ENCODE data around the gene CHCHD4. TPM values are rescaled to one million over a fixed set of nuclear protein-coding genes. Genes with fewer than 3 reads are reported as not detected.

CHCHD4 gene
- total RNA-seq, 1 donor from 2014 or later: 7.3 TPM

DNA sequence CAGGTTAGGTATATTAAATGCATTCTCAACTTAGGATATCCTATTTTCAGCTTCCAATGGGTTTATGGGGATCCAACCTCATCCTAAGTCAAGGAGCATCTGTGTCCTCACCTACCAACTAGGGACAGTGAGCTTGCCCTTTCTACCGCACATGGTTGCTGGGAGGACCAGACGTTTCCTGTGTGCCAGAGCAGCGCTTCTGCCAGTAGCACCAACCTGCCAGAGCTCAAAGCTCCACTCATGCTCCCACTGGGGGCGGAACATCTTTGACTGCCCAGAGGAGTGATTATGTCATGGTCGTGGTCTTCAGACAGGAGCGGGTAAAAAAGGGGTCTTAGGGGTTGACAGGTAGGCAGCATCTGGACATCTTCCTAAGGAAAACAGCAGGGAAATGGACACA is 29.0 kb upstream of the CHCHD4 start:
- TF ChIP-seq, protein P1, sequence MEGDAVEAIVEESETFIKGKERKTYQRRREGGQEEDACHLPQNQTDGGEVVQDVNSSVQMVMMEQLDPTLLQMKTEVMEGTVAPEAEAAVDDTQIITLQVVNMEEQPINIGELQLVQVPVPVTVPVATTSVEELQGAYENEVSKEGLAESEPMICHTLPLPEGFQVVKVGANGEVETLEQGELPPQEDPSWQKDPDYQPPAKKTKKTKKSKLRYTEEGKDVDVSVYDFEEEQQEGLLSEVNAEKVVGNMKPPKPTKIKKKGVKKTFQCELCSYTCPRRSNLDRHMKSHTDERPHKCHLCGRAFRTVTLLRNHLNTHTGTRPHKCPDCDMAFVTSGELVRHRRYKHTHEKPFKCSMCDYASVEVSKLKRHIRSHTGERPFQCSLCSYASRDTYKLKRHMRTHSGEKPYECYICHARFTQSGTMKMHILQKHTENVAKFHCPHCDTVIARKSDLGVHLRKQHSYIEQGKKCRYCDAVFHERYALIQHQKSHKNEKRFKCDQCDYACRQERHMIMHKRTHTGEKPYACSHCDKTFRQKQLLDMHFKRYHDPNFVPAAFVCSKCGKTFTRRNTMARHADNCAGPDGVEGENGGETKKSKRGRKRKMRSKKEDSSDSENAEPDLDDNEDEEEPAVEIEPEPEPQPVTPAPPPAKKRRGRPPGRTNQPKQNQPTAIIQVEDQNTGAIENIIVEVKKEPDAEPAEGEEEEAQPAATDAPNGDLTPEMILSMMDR (IDR thresholded peaks at IDR 0.05; ENCODE audit: unreplicated experiment): no peak
- no peaks in the 10 kb centered on the region for H3K4me1 Mint-ChIP-seq
- no peak overlapping the region for H3K4me3 Mint-ChIP-seq
- H3K36me3 Mint-ChIP-seq: peaks cover 40% of the 10 kb centered on the region
- no peaks in the 10 kb centered on the region for H3K9me3 Mint-ChIP-seq
- H3K27ac Mint-ChIP-seq: no peak overlapping the region
- no peaks in the 10 kb centered on the region for H3K27me3 Mint-ChIP-seq (ENCODE audit: low read depth)
- DNase-seq (ENCODE audit: low spot score in 2 of 2, unreplicated experiment in 2 of 2): no peak

DNA sequence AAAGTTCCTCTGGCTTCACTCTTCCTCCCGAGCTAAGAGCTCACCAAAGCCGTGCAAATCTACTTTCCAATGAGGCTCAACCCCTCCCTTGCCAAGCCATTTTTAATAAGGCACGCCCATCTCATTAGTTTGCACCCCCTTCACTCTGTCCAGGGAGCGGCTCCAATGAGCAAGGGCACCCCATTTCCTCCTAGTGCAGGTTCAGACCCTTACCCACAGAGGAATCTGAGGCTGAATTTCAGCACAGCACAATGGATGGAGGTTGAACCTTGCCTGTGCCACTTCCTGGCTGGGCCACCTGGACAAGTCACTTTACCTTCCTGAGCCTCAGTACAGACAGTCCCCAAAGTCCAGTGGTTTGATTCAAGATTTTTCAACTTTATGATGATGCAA is 28.3 kb upstream of the CHCHD4 start:
- Mint-ChIP-seq H3K27ac (no peak overlapping the region), H3K9me3 (no peaks in the 10 kb centered on the region), H3K27me3 (ENCODE audit: low read depth) (no peaks in the 10 kb centered on the region), H3K36me3 (peaks cover 35% of the 10 kb centered on the region), H3K4me1 (no peaks in the 10 kb centered on the region), H3K4me3 (no peak overlapping the region)
- TF ChIP-seq, protein P1 (IDR thresholded peaks at IDR 0.05; ENCODE audit: unreplicated experiment): no peak
- no peak for DNase-seq (ENCODE audit: low spot score in 2 of 2, unreplicated experiment in 2 of 2)

DNA sequence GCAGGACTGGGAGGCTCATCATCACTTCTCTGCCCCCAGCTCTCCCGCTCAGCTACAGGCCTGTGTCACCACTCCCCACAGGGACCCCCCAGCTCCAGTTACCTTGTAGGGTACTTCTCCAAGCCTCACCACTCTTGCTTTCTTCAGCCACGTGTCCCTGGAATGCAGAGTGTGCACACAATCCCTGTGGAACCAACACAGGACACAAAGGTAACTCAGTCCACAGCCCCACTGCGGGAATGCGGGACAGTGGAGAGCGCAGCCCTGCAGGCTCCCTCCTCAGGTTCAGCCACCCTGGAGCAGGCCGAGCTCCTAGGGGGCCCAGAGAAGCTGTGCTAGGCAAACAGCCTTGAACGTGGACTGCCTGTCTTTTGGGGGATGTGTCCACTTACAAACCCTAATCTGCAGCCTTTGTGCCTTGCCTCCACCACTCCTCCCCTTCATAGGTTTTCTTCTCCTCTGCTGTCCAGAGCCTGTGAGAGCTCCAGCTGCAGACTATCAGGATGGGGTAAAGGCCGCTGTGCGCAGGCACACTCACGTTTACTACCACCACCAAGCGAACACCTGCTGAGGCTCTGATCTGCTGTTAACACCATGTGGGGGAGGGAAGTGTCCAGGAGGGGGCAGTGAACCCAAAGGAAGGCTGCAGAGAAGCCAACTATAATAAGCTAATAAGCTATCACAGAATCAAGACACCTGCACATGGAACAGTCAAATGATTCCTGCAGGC is 27.7 kb upstream of the CHCHD4 start:
- no peak for DNase-seq (ENCODE audit: low spot score in 2 of 2, unreplicated experiment in 2 of 2)
- Mint-ChIP-seq H3K4me1 (no peaks in the 10 kb centered on the region), H3K9me3 (no peaks in the 10 kb centered on the region), H3K36me3 (peaks cover 36% of the 10 kb centered on the region), H3K27ac (no peak overlapping the region), H3K27me3 (ENCODE audit: low read depth) (no peaks in the 10 kb centered on the region), H3K4me3 (no peak overlapping the region)
- TF ChIP-seq, protein P1 (IDR thresholded peaks at IDR 0.05; ENCODE audit: unreplicated experiment): peak; percentile 11

DNA sequence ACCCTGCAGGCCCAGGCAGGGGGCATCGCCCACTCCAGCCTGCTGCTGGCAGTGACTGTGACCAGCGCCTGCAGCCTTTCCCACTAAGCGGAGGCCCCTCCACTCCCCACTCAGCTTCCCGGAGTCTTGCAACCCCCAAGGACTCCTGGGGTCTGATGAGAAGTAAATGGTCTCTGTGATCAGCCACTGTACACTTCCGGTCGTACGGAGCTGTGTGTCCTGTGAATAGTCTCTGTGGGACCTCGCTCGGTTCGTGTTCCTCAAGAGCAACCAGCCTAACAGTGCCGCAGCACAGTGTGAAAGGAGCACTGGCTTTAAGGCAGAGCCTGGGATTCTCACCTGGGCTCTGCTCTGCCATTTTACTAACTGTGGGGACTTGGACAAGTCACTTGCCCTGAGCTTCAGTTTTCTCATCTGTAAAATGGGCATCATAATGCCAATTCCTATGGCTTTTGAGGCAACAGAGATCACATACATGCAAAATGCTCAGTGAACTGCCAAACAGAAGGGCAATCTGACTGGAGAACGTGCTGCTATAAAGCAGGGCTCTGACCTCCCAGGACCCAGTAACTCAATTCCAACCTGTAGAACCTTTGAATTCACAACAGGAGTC is 26.9 kb upstream of the CHCHD4 start:
- peaks cover 42% of the 10 kb centered on the region for H3K36me3 Mint-ChIP-seq

DNA sequence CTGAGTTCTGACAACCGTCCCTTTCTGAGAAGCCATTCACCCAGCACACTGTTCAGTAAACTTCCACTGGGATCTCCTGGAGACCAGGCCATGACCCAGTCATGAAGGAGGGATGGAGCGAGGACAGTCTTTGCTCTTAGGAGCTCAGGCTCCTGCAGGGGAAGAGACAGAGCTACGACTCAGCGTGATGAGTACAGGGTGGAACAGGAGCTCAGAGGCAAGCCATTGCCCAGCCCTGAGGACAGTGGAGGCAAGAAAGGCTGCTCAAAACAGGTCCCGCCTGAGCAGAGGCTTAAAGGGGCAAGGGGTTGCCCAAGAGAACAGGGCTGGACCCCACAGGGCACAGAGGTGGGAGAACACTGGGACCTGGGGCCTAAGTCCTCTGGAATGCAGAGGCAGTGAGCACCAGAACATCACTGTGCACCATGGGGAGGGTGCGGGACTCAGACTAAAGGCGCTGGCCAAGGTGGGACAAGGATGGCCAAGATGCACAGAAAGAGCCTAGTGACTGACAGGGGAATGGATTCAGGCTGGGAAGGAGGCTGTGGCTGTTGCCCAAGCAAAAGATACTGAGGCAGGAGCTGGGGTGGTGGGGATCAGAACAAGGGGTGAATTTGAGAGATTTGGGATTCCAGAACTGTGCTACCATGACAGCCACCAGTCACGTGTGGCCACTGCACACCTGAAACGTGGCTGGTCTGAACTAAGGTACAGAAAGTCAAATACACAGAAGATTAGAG is 26.0 kb upstream of the CHCHD4 start:
- H3K4me3 Mint-ChIP-seq: no peak overlapping the region
- no peaks in the 10 kb centered on the region for H3K4me1 Mint-ChIP-seq
- DNase-seq (ENCODE audit: low spot score in 2 of 2, unreplicated experiment in 2 of 2): no peak
- H3K27me3 Mint-ChIP-seq (ENCODE audit: low read depth): no peaks in the 10 kb centered on the region
- no peaks in the 10 kb centered on the region for H3K9me3 Mint-ChIP-seq
- H3K27ac Mint-ChIP-seq: no peak overlapping the region
- TF ChIP-seq, protein P1 (IDR thresholded peaks at IDR 0.05; ENCODE audit: unreplicated experiment): no peak
- peaks cover 40% of the 10 kb centered on the region for H3K36me3 Mint-ChIP-seq

More for the DNA sequence above, 26.9 kb upstream of the CHCHD4 start:
- no peak overlapping the region for H3K4me3 Mint-ChIP-seq
- H3K9me3 Mint-ChIP-seq: no peaks in the 10 kb centered on the region
- TF ChIP-seq, protein P1 (IDR thresholded peaks at IDR 0.05; ENCODE audit: unreplicated experiment): no peak
- no peak overlapping the region for H3K27ac Mint-ChIP-seq
- H3K27me3 Mint-ChIP-seq (ENCODE audit: low read depth): no peaks in the 10 kb centered on the region
- H3K4me1 Mint-ChIP-seq: no peaks in the 10 kb centered on the region
- DNase-seq (ENCODE audit: low spot score in 2 of 2, unreplicated experiment in 2 of 2): no peak
